Psoas muscle (tissue), 8 donors: ENCODE measurements around the gene MAPKAP1. TPM values are rescaled to one million over a fixed set of nuclear protein-coding genes. Genes with fewer than 3 reads are reported as not detected.

ENCODE experiments used
- ATAC-seq, 4 donors: fragments of 200-7000 bp; cut with Tn5 transposase; one replicate each; pipeline ENCODE4 v1.9.1; 2020; ENCODE audit warnings: moderate library complexity in 3 of 4, mild to moderate bottlenecking in 2 of 4
- DNase-seq, 2 donors: peaks; one replicate each; pipeline ENCODE4 v3.0.0-alpha.2; 2020
- H3K27ac ChIP-seq: fragments of 200-600 bp; one replicate; pipeline ENCODE4 v1.8.0; 2022
- H3K27me3 ChIP-seq, 3 donors: fragments of 200-600 bp in 1 of 3; one replicate each; pipeline versions ENCODE4 v1.6.1 to v1.8.0; 2013 to 2022; ENCODE audit warnings: low read length in 2 of 3, mild to moderate bottlenecking in 2 of 3, moderate library complexity in 1 of 3; ENCODE audit not compliant: insufficient read depth in 3 of 3
- H3K36me3 ChIP-seq, 2 donors: fragments of 200-600 bp in 1 of 2; one replicate each; pipeline versions ENCODE4 v1.6.1 to v1.8.0; 2013 to 2022; ENCODE audit warnings: low read depth in 1 of 2, mild to moderate bottlenecking in 1 of 2, moderate library complexity in 1 of 2; ENCODE audit not compliant: insufficient read depth in 1 of 2
- H3K4me1 ChIP-seq: fragments of 200-600 bp; one replicate; pipeline ENCODE4 v1.8.0; 2022
- H3K4me3 ChIP-seq: fragments of 200-600 bp; one replicate; pipeline ENCODE4 v1.8.0; 2022; ENCODE audit warnings: mild to moderate bottlenecking
- H3K9me3 ChIP-seq: fragments of 200-600 bp; one replicate; pipeline ENCODE4 v1.8.0; 2022
- WGBS, 3 donors: extraction: QIAGEN DNeasy Blood & Tissue Kit; methylation state at CpG; one replicate each; pipeline versions ENCODE4 v1.1.6 to v1.1.7; 2013; 5-methylcytosine and 5-hydroxymethylcytosine counted together
- intact Hi-C, 2 donors: fragments of 100-400 bp; cut with DNase I; formaldehyde crosslinking; loops; one replicate each; pipeline versions ENCODE4 v1.11.0 to v1.14.2; 2022
- polyA plus RNA-seq, 3 donors: library from polyadenylated mRNA; stranded (reverse); fragments of 200-250 nt; gene quantifications; one replicate each; pipeline ENCODE4 v1.2.3, GENCODE V29; 2013
- total RNA-seq, 4 donors: library from RNA; stranded (reverse); fragmentation: NEBNext Ultra II Directional in 2 of 4; extraction: Animal tissue kit (Norgen Biotek cat#: 25700) in 2 of 4; gene quantifications; one replicate each; pipeline versions ENCODE4 v1.2.1 to v1.2.4, GENCODE V29; 2021 to 2023
- TF ChIP-seq, protein P1 (sequence below): fragments of 200-600 bp; IDR thresholded peaks from one replicate; pipeline ENCODE4 v1.8.0; 2022; ENCODE audit warnings: antibody characterized with exemption
- donor health status: healthy with polysubstance abuse.
- donor health status: DM: no; HTN: no; CAD: no; lungs with moderate emphysema.
- donor health status: Bipolar disorder and iron deficiency.
- donor health status: healthy.
- donor health status: DM: yes; HTN: yes; CAD: no.
- donor health status: DM: no; HTN: no; CAD: no.
- donor health status: DM: no; HTN: no; CAD: no.
- donor health status: DM: yes; HTN: yes; CAD: no.

Gene MAPKAP1
- total and polyA plus RNA-seq, 7 donors: 64.2 to 124 (median 90.4) TPM

DNA sequence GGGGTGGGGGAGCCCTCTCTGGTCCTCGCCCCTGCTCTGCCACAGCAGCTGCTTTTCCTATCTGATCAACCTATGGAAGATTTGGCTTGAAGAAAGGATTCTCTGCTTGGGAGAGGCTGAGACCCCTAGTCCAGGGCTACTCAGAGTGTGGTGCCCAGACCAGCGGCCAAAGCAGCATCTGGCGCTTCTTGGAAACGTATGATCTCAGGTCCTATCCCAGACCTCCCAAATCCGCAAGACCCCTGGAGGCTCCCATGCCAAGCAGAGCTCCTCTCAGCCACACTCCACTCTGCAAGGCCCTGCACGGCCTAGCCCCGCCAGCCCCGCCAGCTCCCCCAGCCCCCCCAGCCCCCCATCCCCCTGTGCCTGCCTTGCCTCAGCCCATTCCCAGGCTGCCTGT lies 263.6 kb downstream of the MAPKAP1 start:
- Histone ChIP-seq H3K27me3 (no peaks in the 10 kb centered on the region), H3K4me1 (no peaks in the 10 kb centered on the region), H3K9me3 (no peaks in the 10 kb centered on the region), H3K36me3 (peaks cover 0 to 24% of the 10 kb centered on the region in 2 donors), H3K27ac (no peak overlapping the region), H3K4me3 (no peak overlapping the region)
- intact Hi-C loops: no loop called here
- 95 to 99% (median 96%) methylated on average over 8 of the region's 8 CpGs for WGBS, 3 donors
- TF ChIP-seq, protein P1, sequence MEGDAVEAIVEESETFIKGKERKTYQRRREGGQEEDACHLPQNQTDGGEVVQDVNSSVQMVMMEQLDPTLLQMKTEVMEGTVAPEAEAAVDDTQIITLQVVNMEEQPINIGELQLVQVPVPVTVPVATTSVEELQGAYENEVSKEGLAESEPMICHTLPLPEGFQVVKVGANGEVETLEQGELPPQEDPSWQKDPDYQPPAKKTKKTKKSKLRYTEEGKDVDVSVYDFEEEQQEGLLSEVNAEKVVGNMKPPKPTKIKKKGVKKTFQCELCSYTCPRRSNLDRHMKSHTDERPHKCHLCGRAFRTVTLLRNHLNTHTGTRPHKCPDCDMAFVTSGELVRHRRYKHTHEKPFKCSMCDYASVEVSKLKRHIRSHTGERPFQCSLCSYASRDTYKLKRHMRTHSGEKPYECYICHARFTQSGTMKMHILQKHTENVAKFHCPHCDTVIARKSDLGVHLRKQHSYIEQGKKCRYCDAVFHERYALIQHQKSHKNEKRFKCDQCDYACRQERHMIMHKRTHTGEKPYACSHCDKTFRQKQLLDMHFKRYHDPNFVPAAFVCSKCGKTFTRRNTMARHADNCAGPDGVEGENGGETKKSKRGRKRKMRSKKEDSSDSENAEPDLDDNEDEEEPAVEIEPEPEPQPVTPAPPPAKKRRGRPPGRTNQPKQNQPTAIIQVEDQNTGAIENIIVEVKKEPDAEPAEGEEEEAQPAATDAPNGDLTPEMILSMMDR: no peak
- no peak for ATAC-seq
- DNase-seq: no peak

DNA sequence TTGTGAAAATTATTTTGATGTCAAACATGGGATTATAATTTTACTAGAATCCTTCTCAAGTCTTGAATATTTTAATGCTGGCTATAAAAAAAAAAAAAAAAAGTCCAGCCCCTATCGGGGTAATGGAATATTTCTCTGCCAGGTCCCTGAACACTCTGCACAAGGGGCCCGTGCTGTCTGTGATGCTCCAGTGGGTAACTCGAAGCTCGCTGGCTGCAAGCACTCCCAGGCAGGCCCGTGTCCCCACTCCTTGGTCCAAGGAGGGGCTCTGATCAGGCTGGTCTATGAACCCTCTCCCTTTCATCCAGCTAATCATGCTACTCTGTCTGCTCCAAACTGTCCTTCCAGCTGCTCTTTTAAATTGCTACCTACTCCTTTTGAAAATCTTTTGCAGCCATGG lies 264.6 kb downstream of the MAPKAP1 start:
- intact Hi-C loops: no loop called here
- no peak for ATAC-seq
- Histone ChIP-seq H3K27ac (no peak overlapping the region), H3K4me1 (no peaks in the 10 kb centered on the region), H3K27me3 (no peaks in the 10 kb centered on the region), H3K9me3 (no peaks in the 10 kb centered on the region), H3K4me3 (no peak overlapping the region), H3K36me3 (peaks cover 0 to 24% of the 10 kb centered on the region in 2 donors)
- DNase-seq: no peak
- TF ChIP-seq, protein P1: no peak
- WGBS, 3 donors: 70 to 88% (median 75%) methylated on average over 5 of the region's 5 CpGs

DNA sequence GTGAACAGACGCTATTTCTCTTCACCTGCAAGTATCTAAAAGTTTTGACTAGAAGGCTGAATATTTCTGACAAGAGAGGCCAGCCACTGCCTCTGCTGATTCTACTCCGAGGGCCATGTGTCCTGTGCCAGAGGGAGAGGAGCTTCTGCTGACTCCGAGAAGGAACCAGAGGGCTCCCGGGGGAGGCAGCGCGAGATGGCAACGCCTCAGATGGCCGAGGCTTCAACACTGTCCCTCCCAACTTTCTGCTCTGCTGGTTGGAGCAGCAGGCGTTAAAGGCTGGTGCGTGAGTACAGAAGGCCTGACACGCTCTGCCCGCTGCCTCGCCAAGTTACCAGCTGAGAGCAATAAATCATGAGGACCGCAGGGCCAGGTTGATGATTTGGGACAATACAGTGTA lies 266.6 kb downstream of the MAPKAP1 start:
- Histone ChIP-seq H3K27ac (peak overlapping the region; percentile 61), H3K4me3 (no peak overlapping the region), H3K4me1 (no peaks in the 10 kb centered on the region), H3K27me3 (no peaks in the 10 kb centered on the region), H3K36me3 (peaks cover 0 to 24% of the 10 kb centered on the region in 2 donors), H3K9me3 (no peaks in the 10 kb centered on the region)
- TF ChIP-seq, protein P1: no peak
- intact Hi-C loops: no loop called here
- peak; percentile 45 to 96 (median 91) for ATAC-seq
- 21 to 41% (median 30%) methylated on average over 14 of the region's 14 CpGs for WGBS, 3 donors
- DNase-seq: peak in 1 of 2 donors; percentile 78

DNA sequence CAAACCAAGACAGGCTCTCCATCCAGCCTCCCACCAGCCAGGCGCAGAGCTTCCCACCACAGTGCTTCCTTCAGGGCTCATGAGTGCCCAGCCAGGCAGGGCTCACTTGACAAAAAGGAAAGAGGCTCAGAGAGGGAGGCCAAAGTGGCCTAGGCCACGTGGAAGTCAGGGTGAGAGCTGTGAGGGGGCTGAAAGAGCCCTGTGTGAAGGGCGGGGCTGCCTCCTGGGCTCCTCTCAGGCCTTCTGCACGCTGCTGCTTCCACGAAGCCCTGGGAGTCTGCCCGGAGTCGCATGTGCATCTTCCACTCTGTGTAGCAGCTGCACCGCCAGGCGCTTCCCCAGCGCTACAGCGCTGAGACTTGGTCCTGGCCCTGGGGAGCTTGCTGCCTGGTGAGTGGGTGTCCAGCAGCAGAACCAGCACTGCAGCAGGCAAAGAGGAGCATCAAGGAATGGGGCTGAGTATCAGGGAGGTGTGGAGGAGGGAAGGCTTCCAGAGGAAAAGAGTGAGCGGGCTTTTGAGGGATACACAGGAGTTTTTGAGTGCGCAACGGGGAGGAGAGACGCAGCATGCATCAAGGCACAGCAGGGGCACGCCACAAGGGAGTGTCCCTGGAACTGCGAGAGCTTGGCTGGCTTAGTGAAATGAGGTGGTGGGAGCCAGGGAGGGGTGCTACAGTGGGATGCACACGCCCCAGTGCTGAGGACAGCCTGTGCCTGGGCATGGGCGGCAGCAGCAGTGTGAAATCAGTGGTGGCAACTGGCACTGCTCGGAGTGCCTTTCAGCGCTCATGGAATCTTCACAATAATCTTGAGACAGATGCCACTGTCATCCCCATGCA lies 267.4 kb downstream of the MAPKAP1 start:
- DNase-seq (no peak), ATAC-seq (peak in 1 of 4 donors; percentile 8)
- Histone ChIP-seq H3K9me3 (no peaks in the 10 kb centered on the region), H3K4me3 (no peak overlapping the region), H3K27ac (no peak overlapping the region), H3K4me1 (no peaks in the 10 kb centered on the region), H3K36me3 (peaks cover 0 to 24% of the 10 kb centered on the region in 2 donors), H3K27me3 (no peaks in the 10 kb centered on the region)
- intact Hi-C loops: no loop called here
- TF ChIP-seq, protein P1: no peak
- 86 to 90% (median 87%) methylated on average over 21 of the region's 21 CpGs for WGBS, 3 donors
